Ectodermal cell (in vitro differentiated cells): ENCODE results near the gene GOLGA5.
"Not testable (repeated sequence)": the region's sequence is repeated elsewhere in the genome, so short reads cannot be mapped to it uniquely, and the experiment has no call there.

ENCODE experiments used
- H3K27ac ChIP-seq: 2 replicates; pipeline ENCODE4 v1.7.0; 2013; ENCODE audit warnings: mild to moderate bottlenecking, low read depth, low read length; ENCODE audit not compliant: insufficient read depth, poor library complexity, severe bottlenecking
- H3K27me3 ChIP-seq: 2 replicates; pipeline ENCODE4 v1.7.0; 2013; ENCODE audit warnings: mild to moderate bottlenecking, low read length; ENCODE audit not compliant: insufficient read depth, control insufficient read depth, poor library complexity, severe bottlenecking
- H3K36me3 ChIP-seq: one replicate; pipeline ENCODE4 v1.7.0; 2013; ENCODE audit warnings: low read length; ENCODE audit not compliant: control insufficient read depth, insufficient read depth
- H3K4me1 ChIP-seq: one replicate; pipeline ENCODE4 v1.7.0; 2013; ENCODE audit warnings: low read length; ENCODE audit not compliant: control insufficient read depth, insufficient read depth
- H3K4me3 ChIP-seq: 2 replicates; pipeline ENCODE4 v1.7.0; 2013; ENCODE audit warnings: low read depth, low read length, control low read depth; ENCODE audit not compliant: insufficient read depth
- H3K9me3 ChIP-seq: 2 replicates; pipeline ENCODE4 v1.7.0; 2013; ENCODE audit warnings: mild to moderate bottlenecking, low read length, moderate library complexity; ENCODE audit not compliant: control insufficient read depth
- WGBS, 2 experiments: methylation state at CpG; one replicate each; pipeline ENCODE4 v1.1.7; 2013; ENCODE audit warnings: missing lambda C conversion rate in 2 of 2; 5-methylcytosine and 5-hydroxymethylcytosine counted together

The GOLGA5 gene

DNA sequence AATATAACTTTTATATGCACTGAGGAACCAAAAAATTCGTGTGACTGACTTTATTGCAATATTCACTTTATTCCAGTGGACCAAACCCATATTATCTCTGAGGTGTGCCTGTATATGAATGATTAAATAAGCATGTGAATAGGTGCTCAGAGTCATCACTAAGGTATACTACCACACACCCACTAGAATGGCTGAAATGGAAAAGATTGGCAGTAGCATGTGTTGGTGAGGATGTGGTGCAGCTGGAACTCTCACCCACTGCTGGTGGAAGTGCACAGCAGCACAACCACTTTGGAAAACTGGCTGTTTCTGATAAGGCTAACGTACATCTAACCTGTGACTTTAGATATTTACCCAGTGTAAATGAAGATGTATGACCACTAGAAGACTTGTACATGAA, 36.8 kb downstream of the GOLGA5 start:
- H3K9me3 ChIP-seq: no peaks in the 10 kb centered on the region
- no peaks in the 10 kb centered on the region for H3K36me3 ChIP-seq
- no peaks in the 10 kb centered on the region for H3K4me1 ChIP-seq
- WGBS, 2 experiments: 85 to 93% methylated on average over 2 of the region's 2 CpGs
- no peaks in the 10 kb centered on the region for H3K27me3 ChIP-seq
- H3K27ac ChIP-seq: no peak overlapping the region
- no peak overlapping the region for H3K4me3 ChIP-seq

- no peaks in the 10 kb centered on the region for H3K4me1 ChIP-seq
- no peaks in the 10 kb centered on the region for H3K27me3 ChIP-seq
- WGBS, 2 experiments: 61 to 63% methylated on average over 7 of the region's 7 CpGs
- no peaks in the 10 kb centered on the region for H3K9me3 ChIP-seq
- H3K36me3 ChIP-seq: peaks cover 2% of the 10 kb centered on the region
- no peak overlapping the region for H3K27ac ChIP-seq
- H3K4me3 ChIP-seq: no peak overlapping the region
Observed at GRCh38 chr14:92832137-92832700, 38.1 kb downstream of the GOLGA5 start.

GRCh38 chr14:92841930-92842329, 47.8 kb downstream of the GOLGA5 start:
- 82 to 92% methylated on average over 2 to 3 of the region's 4 CpGs for WGBS, 2 experiments
- Histone ChIP-seq H3K36me3 (peaks cover 4% of the 10 kb centered on the region), H3K9me3 (no peaks in the 10 kb centered on the region)

DNA sequence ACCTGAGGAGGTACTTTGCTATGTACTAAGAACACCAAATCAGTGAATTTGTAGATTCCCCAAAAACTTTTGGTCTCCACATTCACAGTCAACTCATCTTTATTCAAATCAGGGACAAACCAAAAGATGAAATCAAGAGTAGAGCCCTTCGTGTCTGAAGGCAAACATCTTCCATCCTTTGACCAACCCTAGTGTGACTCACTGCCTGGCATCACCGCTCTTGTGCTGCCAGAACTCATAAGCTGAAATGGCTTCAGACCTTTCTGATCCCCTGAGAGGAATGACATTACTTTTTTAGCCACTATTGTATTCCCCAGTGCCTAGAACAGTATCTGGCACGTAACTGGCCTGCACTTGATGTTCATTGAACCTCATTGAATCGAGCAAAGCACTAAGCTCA, 50.1 kb downstream of the GOLGA5 start:
- Histone ChIP-seq H3K36me3 (no peaks in the 10 kb centered on the region), H3K27ac (no peak overlapping the region), H3K4me1 (no peaks in the 10 kb centered on the region), H3K4me3 (no peak overlapping the region), H3K9me3 (no peaks in the 10 kb centered on the region), H3K27me3 (no peaks in the 10 kb centered on the region)
- 86% methylated on average over 4 of the region's 4 CpGs for WGBS, 2 experiments

More at GRCh38 chr14:92841930-92842329, 47.8 kb downstream of the GOLGA5 start:
- H3K4me1 ChIP-seq: no peaks in the 10 kb centered on the region
- no peak overlapping the region for H3K4me3 ChIP-seq
- H3K27ac ChIP-seq: no peak overlapping the region
- H3K27me3 ChIP-seq: no peaks in the 10 kb centered on the region

GRCh38 chr14:92846162-92846897, 52.2 kb downstream of the GOLGA5 start:
- no peak overlapping the region for H3K27ac ChIP-seq
- WGBS, 2 experiments: 88 to 89% methylated on average over 2 of the region's 2 CpGs

GRCh38 chr14:92847278-92847677, 53.2 kb downstream of the GOLGA5 start:
- Histone ChIP-seq H3K27me3 (no peaks in the 10 kb centered on the region), H3K36me3 (no peaks in the 10 kb centered on the region), H3K4me1 (no peaks in the 10 kb centered on the region), H3K4me3 (no peak overlapping the region), H3K27ac (no peak overlapping the region), H3K9me3 (no peaks in the 10 kb centered on the region)
- WGBS, 2 experiments: 82 to 83% methylated on average over 6 of the region's 6 CpGs

More at GRCh38 chr14:92846162-92846897, 52.2 kb downstream of the GOLGA5 start:
- Histone ChIP-seq H3K4me1 (no peaks in the 10 kb centered on the region), H3K9me3 (no peaks in the 10 kb centered on the region), H3K27me3 (no peaks in the 10 kb centered on the region), H3K4me3 (no peak overlapping the region), H3K36me3 (no peaks in the 10 kb centered on the region)

- Histone ChIP-seq H3K9me3 (no peaks in the 10 kb centered on the region), H3K4me3 (no peak overlapping the region), H3K27ac (no peak overlapping the region), H3K27me3 (no peaks in the 10 kb centered on the region), H3K36me3 (no peaks in the 10 kb centered on the region), H3K4me1 (no peaks in the 10 kb centered on the region)
- 58 to 77% methylated on average over 2 of the region's 2 CpGs for WGBS, 2 experiments
Observed at GRCh38 chr14:92847749-92848148, 53.6 kb downstream of the GOLGA5 start.

DNA sequence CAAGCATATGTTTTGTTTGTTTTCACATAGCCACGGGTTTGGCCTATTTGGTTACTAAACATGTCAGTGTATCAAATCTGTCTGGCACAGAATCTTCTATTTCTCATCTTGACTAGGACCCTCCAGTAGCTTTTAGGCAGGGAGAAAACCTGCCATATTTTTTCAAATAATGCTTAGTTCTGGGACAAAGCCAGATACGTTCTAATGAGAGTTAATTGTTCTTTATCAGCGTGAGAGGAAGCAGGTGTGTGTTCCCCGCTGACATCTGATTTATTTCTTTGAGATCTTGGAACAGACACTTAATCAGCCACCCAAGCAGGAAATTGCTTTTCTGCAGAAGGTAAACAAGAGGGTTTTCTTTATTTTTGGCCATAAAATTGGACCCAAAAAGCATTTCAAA, 54.8 kb downstream of the GOLGA5 start:
- no peaks in the 10 kb centered on the region for H3K9me3 ChIP-seq
- no peak overlapping the region for H3K27ac ChIP-seq
- no peaks in the 10 kb centered on the region for H3K27me3 ChIP-seq
- no peak overlapping the region for H3K4me3 ChIP-seq
- 85 to 93% methylated on average over 4 of the region's 4 CpGs for WGBS, 2 experiments
- no peaks in the 10 kb centered on the region for H3K4me1 ChIP-seq
- no peaks in the 10 kb centered on the region for H3K36me3 ChIP-seq

- H3K27ac ChIP-seq: no peak overlapping the region
- H3K36me3 ChIP-seq: no peaks in the 10 kb centered on the region
- WGBS, 2 experiments: 84 to 91% methylated on average over 2 of the region's 2 CpGs
- no peaks in the 10 kb centered on the region for H3K4me1 ChIP-seq
- no peaks in the 10 kb centered on the region for H3K27me3 ChIP-seq
- H3K4me3 ChIP-seq: no peak overlapping the region
- H3K9me3 ChIP-seq: no peaks in the 10 kb centered on the region
Observed at GRCh38 chr14:92850492-92850891, 56.4 kb downstream of the GOLGA5 start.

DNA sequence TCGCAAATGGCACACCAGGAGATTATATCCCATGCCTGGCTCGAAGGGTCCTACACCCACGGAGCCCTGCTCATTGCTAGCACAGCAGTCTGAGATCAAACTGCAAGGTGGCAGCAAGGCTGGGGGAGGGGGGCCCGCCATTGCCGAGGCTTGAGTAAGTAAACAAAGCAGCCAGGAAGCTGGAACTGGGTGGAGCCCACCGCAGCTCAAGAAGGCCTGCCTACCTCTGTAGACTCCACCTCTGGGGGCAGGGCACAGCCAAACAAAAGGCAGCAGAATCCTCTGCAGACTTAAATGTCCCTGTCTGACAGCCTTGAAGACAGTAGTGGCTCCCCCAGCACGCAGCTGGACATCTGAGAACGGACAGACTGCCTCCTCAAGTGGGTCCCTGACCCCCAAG, 59.0 kb downstream of the GOLGA5 start:
- H3K27me3 ChIP-seq, H3K4me3 ChIP-seq, H3K36me3 ChIP-seq, H3K9me3 ChIP-seq, H3K4me1 ChIP-seq, H3K27ac ChIP-seq: not testable (repeated sequence)
- 82 to 84% methylated on average over 8 of the region's 8 CpGs for WGBS, 2 experiments
